Suprapubic skin (tissue), 4 donors: Measurements from ENCODE around the gene LIN28B. TPM values are rescaled to one million over a fixed set of nuclear protein-coding genes. Genes with fewer than 3 reads are reported as not detected.

Experiments used
- DNase-seq, 2 donors: peaks; one replicate each; pipeline ENCODE4 v3.0.0-alpha.2; 2019; ENCODE audit warnings: low spot score in 2 of 2
- H3K27ac ChIP-seq: fragments of 200-600 bp; sonication (generic); one replicate; pipeline ENCODE4 v1.5.1; 2019
- H3K27me3 ChIP-seq: fragments of 200-600 bp; sonication (generic); one replicate; pipeline ENCODE4 v1.5.1; 2019
- H3K36me3 ChIP-seq: fragments of 200-600 bp; sonication (generic); one replicate; pipeline ENCODE4 v1.5.1; 2019
- H3K4me1 ChIP-seq: fragments of 200-600 bp; sonication (generic); one replicate; pipeline ENCODE4 v1.5.1; 2019
- H3K4me3 ChIP-seq: fragments of 200-600 bp; sonication (generic); one replicate; pipeline ENCODE4 v1.5.1; 2019; ENCODE audit warnings: mild to moderate bottlenecking
- H3K9me3 ChIP-seq: fragments of 200-600 bp; sonication (generic); one replicate; pipeline ENCODE4 v1.5.1; 2019
- CTCF ChIP-seq, 2 donors: fragments of 200-600 bp in 1 of 2; fragments of 450-650 bp in 1 of 2; sonication (generic) in 1 of 2; IDR thresholded peaks; one replicate each; pipeline ENCODE4 v1.5.1; 2016 to 2019; ENCODE audit warnings: antibody characterized with exemption in 2 of 2, mild to moderate bottlenecking in 1 of 2, moderate library complexity in 1 of 2
- EP300 ChIP-seq: sonication (generic); formaldehyde crosslinking; IDR thresholded peaks from one replicate; pipeline ENCODE4 v1.6.1; 2017; ENCODE audit warnings: antibody characterized with exemption
- POLR2A ChIP-seq, 2 donors: fragments of 450-650 bp; IDR thresholded peaks; one replicate each; pipeline ENCODE4 v1.6.1; 2017; ENCODE audit warnings: antibody characterized with exemption in 2 of 2, mild to moderate bottlenecking in 2 of 2, moderate library complexity in 2 of 2
- POLR2AphosphoS5 ChIP-seq, 3 donors: sonication (generic); formaldehyde crosslinking; IDR thresholded peaks; one replicate each; pipeline ENCODE4 v1.6.1; 2017; ENCODE audit warnings: antibody characterized with exemption in 3 of 3
- WGBS: methylation state at CpG from one replicate; pipeline ENCODE4 v1.1.5; 2018; 5-methylcytosine and 5-hydroxymethylcytosine counted together
- total RNA-seq, 4 donors: library from RNA; depleted of rRNA; stranded (reverse); fragments of >200 nt; gene quantifications; one replicate each; pipeline ENCODE4 v1.1.0, GENCODE V29; 2016

LIN28B gene
- total RNA-seq, 4 donors from 2014 or later = not detected

GRCh38 chr6:105111105-105111504, 154.2 kb downstream of the LIN28B start:
- no peak overlapping the region for H3K4me3 ChIP-seq
- WGBS = 89% methylated on average over 3 of the region's 3 CpGs
- H3K27ac ChIP-seq = no peak overlapping the region
- no peaks in the 10 kb centered on the region for H3K27me3 ChIP-seq
- no peaks in the 10 kb centered on the region for H3K4me1 ChIP-seq
- H3K36me3 ChIP-seq = peaks cover 3% of the 10 kb centered on the region
- no peaks in the 10 kb centered on the region for H3K9me3 ChIP-seq
- DNase-seq = no peak
- no peak for TF ChIP-seq EP300
- no peak for TF ChIP-seq POLR2AphosphoS5 (IDR thresholded peaks at IDR 0.05)
- TF ChIP-seq CTCF (IDR thresholded peaks at IDR 0.05) = no peak
- no peak for TF ChIP-seq POLR2A (IDR thresholded peaks at IDR 0.05)

GRCh38 chr6:105111871-105112270, 155.0 kb downstream of the LIN28B start:
- Histone ChIP-seq H3K27ac (no peak overlapping the region), H3K9me3 (no peaks in the 10 kb centered on the region), H3K4me1 (no peaks in the 10 kb centered on the region), H3K4me3 (no peak overlapping the region), H3K36me3 (peaks cover 3% of the 10 kb centered on the region), H3K27me3 (no peaks in the 10 kb centered on the region)
- TF ChIP-seq POLR2AphosphoS5 (IDR thresholded peaks at IDR 0.05) (no peak), CTCF (IDR thresholded peaks at IDR 0.05) (no peak), POLR2A (IDR thresholded peaks at IDR 0.05) (no peak), EP300 (no peak)
- no peak for DNase-seq
- WGBS = 98% methylated on average over 2 of the region's 2 CpGs

GRCh38 chr6:105112577-105112976, 155.7 kb downstream of the LIN28B start:
- peaks cover 3% of the 10 kb centered on the region for H3K36me3 ChIP-seq
- no peaks in the 10 kb centered on the region for H3K27me3 ChIP-seq
- no peaks in the 10 kb centered on the region for H3K4me1 ChIP-seq
- no peaks in the 10 kb centered on the region for H3K9me3 ChIP-seq
- no peak for TF ChIP-seq CTCF (IDR thresholded peaks at IDR 0.05)
- TF ChIP-seq POLR2A (IDR thresholded peaks at IDR 0.05) = no peak
- no peak for TF ChIP-seq EP300
- no peak for TF ChIP-seq POLR2AphosphoS5 (IDR thresholded peaks at IDR 0.05)
- no peak overlapping the region for H3K27ac ChIP-seq
- 86% methylated on average over 1 of the region's 1 CpG for WGBS
- H3K4me3 ChIP-seq = no peak overlapping the region
- DNase-seq = no peak

- TF ChIP-seq POLR2A (IDR thresholded peaks at IDR 0.05) (no peak), EP300 (no peak), POLR2AphosphoS5 (IDR thresholded peaks at IDR 0.05) (no peak), CTCF (IDR thresholded peaks at IDR 0.05) (no peak)
- WGBS = 79% methylated on average over 6 of the region's 6 CpGs
- H3K4me1 ChIP-seq = no peaks in the 10 kb centered on the region
- no peaks in the 10 kb centered on the region for H3K27me3 ChIP-seq
- DNase-seq = no peak
- no peak overlapping the region for H3K4me3 ChIP-seq
- no peaks in the 10 kb centered on the region for H3K36me3 ChIP-seq
- no peak overlapping the region for H3K27ac ChIP-seq
- no peaks in the 10 kb centered on the region for H3K9me3 ChIP-seq
These were observed 156.5 kb downstream of the LIN28B start for GRCh38 chr6:105113422-105113821.

- H3K4me3 ChIP-seq = no peak overlapping the region
- H3K27me3 ChIP-seq = no peaks in the 10 kb centered on the region
- H3K27ac ChIP-seq = no peak overlapping the region
- 85% methylated on average over 5 of the region's 5 CpGs for WGBS
- no peaks in the 10 kb centered on the region for H3K4me1 ChIP-seq
- H3K36me3 ChIP-seq = no peaks in the 10 kb centered on the region
- DNase-seq = no peak
- H3K9me3 ChIP-seq = no peaks in the 10 kb centered on the region
- TF ChIP-seq POLR2AphosphoS5 (IDR thresholded peaks at IDR 0.05) (no peak), EP300 (no peak), POLR2A (IDR thresholded peaks at IDR 0.05) (no peak), CTCF (IDR thresholded peaks at IDR 0.05) (no peak)
These were observed 159.2 kb downstream of the LIN28B start for GRCh38 chr6:105116150-105116549.
